Trophoblast cell (in vitro differentiated cells and primary cell): ENCODE data around the gene RNLS.

Experiments used
- DNase-seq, 2 donors: peaks; one replicate each; pipeline ENCODE4 v3.0.0-alpha.2; 2016
- H2AFZ ChIP-seq: 2 replicates; pipeline ENCODE4 v1.6.1; 2013; ENCODE audit warnings: low read length, moderate library complexity, mild to moderate bottlenecking; ENCODE audit not compliant: insufficient read depth, poor library complexity
- H2AK5ac ChIP-seq: 2 replicates; pipeline ENCODE4 v1.6.1; 2013; ENCODE audit warnings: mild to moderate bottlenecking, low read length
- H2BK120ac ChIP-seq: 2 replicates; pipeline ENCODE4 v1.6.1; 2013; ENCODE audit warnings: low read length, mild to moderate bottlenecking, moderate library complexity; ENCODE audit not compliant: insufficient read depth, poor library complexity
- H2BK12ac ChIP-seq: 2 replicates; pipeline ENCODE4 v1.6.1; 2013; ENCODE audit warnings: mild to moderate bottlenecking, low read length, moderate library complexity
- H2BK5ac ChIP-seq: 2 replicates; pipeline ENCODE4 v1.6.1; 2013; ENCODE audit warnings: low read length, low read depth, moderate library complexity, mild to moderate bottlenecking; ENCODE audit not compliant: poor library complexity
- H3K14ac ChIP-seq: 2 replicates; pipeline ENCODE4 v1.6.1; 2013; ENCODE audit warnings: mild to moderate bottlenecking, low read length
- H3K18ac ChIP-seq: 2 replicates; pipeline ENCODE4 v1.6.1; 2013; ENCODE audit warnings: mild to moderate bottlenecking, low read length
- H3K23ac ChIP-seq: 2 replicates; pipeline ENCODE4 v1.6.1; 2013; ENCODE audit warnings: low read length
- H3K27ac ChIP-seq: 2 replicates; pipeline ENCODE4 v1.5.1; 2013; ENCODE audit warnings: low read depth, mild to moderate bottlenecking, inconsistent platforms, low read length, moderate library complexity
- H3K27me3 ChIP-seq: 2 replicates; pipeline ENCODE4 v1.6.1; 2013; ENCODE audit warnings: inconsistent platforms, mild to moderate bottlenecking, low read length, moderate library complexity; ENCODE audit not compliant: insufficient read depth
- H3K36me3 ChIP-seq, 2 experiments: 1 replicate in 1 of 2; 2 replicates in 1 of 2; pipeline ENCODE4 v1.6.1; 2013; ENCODE audit warnings: low read length in 2 of 2, mild to moderate bottlenecking in 2 of 2, moderate library complexity in 1 of 2; ENCODE audit not compliant: insufficient read depth in 2 of 2, control insufficient read depth in 1 of 2
- H3K4ac ChIP-seq: 2 replicates; pipeline ENCODE4 v1.6.1; 2013; ENCODE audit warnings: low read depth, mild to moderate bottlenecking, low read length, moderate library complexity
- H3K4me1 ChIP-seq, 2 experiments: 1 replicate in 1 of 2; 2 replicates in 1 of 2; pipeline ENCODE4 v1.6.1; 2013; ENCODE audit warnings: low read length in 2 of 2, mild to moderate bottlenecking in 2 of 2, moderate library complexity in 1 of 2; ENCODE audit not compliant: insufficient read depth in 2 of 2, control insufficient read depth in 1 of 2
- H3K4me2 ChIP-seq: 2 replicates; pipeline ENCODE4 v1.6.1; 2013; ENCODE audit warnings: inconsistent platforms, mild to moderate bottlenecking, low read length, moderate library complexity
- H3K4me3 ChIP-seq: 2 replicates; pipeline ENCODE4 v1.5.1; 2013; ENCODE audit warnings: mild to moderate bottlenecking, low read depth, low read length, inconsistent platforms
- H3K79me1 ChIP-seq: one replicate; pipeline ENCODE4 v1.6.1; 2013; ENCODE audit warnings: low read length
- H3K79me2 ChIP-seq: 2 replicates; pipeline ENCODE4 v1.6.1; 2013; ENCODE audit warnings: low read length, mild to moderate bottlenecking; ENCODE audit not compliant: control insufficient read depth, insufficient read depth, poor library complexity
- H3K9ac ChIP-seq: 2 replicates; pipeline ENCODE4 v1.6.1; 2013; ENCODE audit warnings: mild to moderate bottlenecking, low read length
- H3K9me3 ChIP-seq: 2 replicates; pipeline ENCODE4 v1.6.1; 2013; ENCODE audit warnings: low read depth, mild to moderate bottlenecking, control low read depth, inconsistent platforms, low read length; ENCODE audit not compliant: insufficient read depth
- H4K12ac ChIP-seq: 2 replicates; pipeline ENCODE4 v1.6.1; 2013; ENCODE audit warnings: low read depth, mild to moderate bottlenecking, low read length, moderate library complexity
- H4K8ac ChIP-seq: 2 replicates; pipeline ENCODE4 v1.6.1; 2013; ENCODE audit warnings: low read depth, mild to moderate bottlenecking, low read length, moderate library complexity
- H4K91ac ChIP-seq: one replicate; pipeline ENCODE4 v1.6.1; 2013; ENCODE audit warnings: low read depth, mild to moderate bottlenecking, low read length, moderate library complexity
- WGBS: extraction: QIAGEN DNeasy Blood & Tissue Kit; methylation state at CpG from one replicate; pipeline ENCODE4 v1.1.7; 2013; ENCODE audit warnings: missing lambda C conversion rate; ENCODE audit not compliant: insufficient read length, insufficient coverage; ENCODE audit errors: extremely low coverage; 5-methylcytosine and 5-hydroxymethylcytosine counted together

The RNLS gene

GRCh38 chr10:88473989-88474883 lies 108.9 kb downstream of the RNLS start:
- H3K4me2 ChIP-seq: no peak overlapping the region

GRCh38 chr10:88472540-88472939 lies 110.6 kb downstream of the RNLS start:
- Histone ChIP-seq H2AK5ac (no peak overlapping the region), H3K9ac (no peak overlapping the region), H2BK12ac (no peak overlapping the region), H4K12ac (no peak overlapping the region), H3K9me3 (no peaks in the 10 kb centered on the region), H3K4me1 (no peaks in the 10 kb centered on the region), H3K14ac (no peak overlapping the region), H3K27me3 (no peaks in the 10 kb centered on the region), H3K27ac (no peak overlapping the region), H3K18ac (no peak overlapping the region), H3K23ac (no peak overlapping the region), H3K4me3 (no peak overlapping the region), H3K4ac (no peak overlapping the region), H3K4me2 (no peak overlapping the region), H4K8ac (no peak overlapping the region), H3K79me2 (no peaks in the 10 kb centered on the region), H4K91ac (no peak overlapping the region), H2BK120ac (no peak overlapping the region), H2AFZ (no peak overlapping the region), H3K36me3 (no peaks in the 10 kb centered on the region), H3K79me1 (no peaks in the 10 kb centered on the region), H2BK5ac (no peak overlapping the region)
- no peak for DNase-seq
- no CpG with 5 or more reads among the region's 1 CpG for WGBS

More at GRCh38 chr10:88473989-88474883, 108.9 kb downstream of the RNLS start:
- Histone ChIP-seq H2BK12ac (no peak overlapping the region), H3K9ac (no peak overlapping the region), H3K18ac (no peak overlapping the region), H3K79me1 (no peaks in the 10 kb centered on the region), H3K4me1 (no peaks in the 10 kb centered on the region), H4K91ac (no peak overlapping the region), H3K14ac (no peak overlapping the region), H3K4me3 (no peak overlapping the region), H4K12ac (no peak overlapping the region), H2BK120ac (no peak overlapping the region), H2AK5ac (no peak overlapping the region), H4K8ac (no peak overlapping the region), H2BK5ac (no peak overlapping the region), H3K79me2 (no peaks in the 10 kb centered on the region), H3K9me3 (no peaks in the 10 kb centered on the region), H3K36me3 (no peaks in the 10 kb centered on the region), H3K27me3 (no peaks in the 10 kb centered on the region), H3K23ac (no peak overlapping the region), H3K27ac (no peak overlapping the region), H3K4ac (no peak overlapping the region), H2AFZ (no peak overlapping the region)
- no peak for DNase-seq
- no CpG with 5 or more reads among the region's 2 CpGs for WGBS

- H3K79me1 ChIP-seq: no peaks in the 10 kb centered on the region
- H2AFZ ChIP-seq: no peak overlapping the region
- H3K27ac ChIP-seq: no peak overlapping the region
- no peak overlapping the region for H2BK120ac ChIP-seq
- no peak overlapping the region for H3K4me3 ChIP-seq
- H4K8ac ChIP-seq: no peak overlapping the region
- no peak overlapping the region for H4K12ac ChIP-seq
- no peaks in the 10 kb centered on the region for H3K27me3 ChIP-seq
- H3K4me2 ChIP-seq: no peak overlapping the region
- H2BK12ac ChIP-seq: no peak overlapping the region
- no peak overlapping the region for H2AK5ac ChIP-seq
- H4K91ac ChIP-seq: no peak overlapping the region
- no peak overlapping the region for H3K18ac ChIP-seq
- H3K23ac ChIP-seq: no peak overlapping the region
- DNase-seq: peak in 1 of 2 donors; percentile 5
- no peaks in the 10 kb centered on the region for H3K9me3 ChIP-seq
- no peak overlapping the region for H3K14ac ChIP-seq
- H3K36me3 ChIP-seq: no peaks in the 10 kb centered on the region
- H3K4ac ChIP-seq: no peak overlapping the region
- H3K79me2 ChIP-seq: no peaks in the 10 kb centered on the region
- no peak overlapping the region for H3K9ac ChIP-seq
- WGBS: no CpG with 5 or more reads among the region's 1 CpG
- H3K4me1 ChIP-seq: no peaks in the 10 kb centered on the region
- no peak overlapping the region for H2BK5ac ChIP-seq
Measured at GRCh38 chr10:88471899-88472298, 111.2 kb downstream of the RNLS start.

GRCh38 chr10:88467835-88468485 lies 115.2 kb downstream of the RNLS start:
- Histone ChIP-seq H3K79me1 (no peaks in the 10 kb centered on the region), H3K18ac (no peak overlapping the region), H2BK12ac (no peak overlapping the region), H4K91ac (no peak overlapping the region), H3K4me3 (no peak overlapping the region), H2BK5ac (no peak overlapping the region), H3K14ac (no peak overlapping the region), H3K79me2 (no peaks in the 10 kb centered on the region), H3K9ac (no peak overlapping the region), H2BK120ac (no peak overlapping the region), H4K12ac (no peak overlapping the region), H3K4ac (no peak overlapping the region), H3K36me3 (no peaks in the 10 kb centered on the region), H3K23ac (no peak overlapping the region), H3K4me2 (no peak overlapping the region), H3K9me3 (no peaks in the 10 kb centered on the region), H3K4me1 (no peaks in the 10 kb centered on the region), H3K27me3 (no peaks in the 10 kb centered on the region), H2AFZ (no peak overlapping the region), H4K8ac (no peak overlapping the region), H3K27ac (no peak overlapping the region), H2AK5ac (no peak overlapping the region)
- no CpG with 5 or more reads among the region's 4 CpGs for WGBS
- no peak for DNase-seq
